PFSK-1 (cell line): ENCODE data around the gene GHDC.

Experiments
- FOXP2 ChIP-seq: optimal IDR thresholded peaks from 2 replicates; pipeline ENCODE3; 2011; ENCODE audit warnings: borderline replicate concordance, control low read depth, inconsistent platforms; ENCODE audit not compliant: insufficient read depth; ENCODE audit errors: extremely low read length, extremely low read depth
- POLR2AphosphoS5 ChIP-seq: IDR thresholded peaks from 2 replicates; pipeline ENCODE4 v1.6.1; 2012; ENCODE audit warnings: low read depth, mild to moderate bottlenecking, control low read depth, low read length, moderate library complexity
- REST ChIP-seq, 2 experiments: IDR thresholded peaks; 2 replicates each; pipeline versions ENCODE4 v1.6.1 to v1.8.0; 2011 to 2012; ENCODE audit warnings: low read depth in 2 of 2, low read length in 2 of 2, control low read depth in 1 of 2, inconsistent platforms in 1 of 2, mild to moderate bottlenecking in 1 of 2, moderate library complexity in 1 of 2; ENCODE audit not compliant: insufficient read depth in 1 of 2
- SIN3A ChIP-seq: IDR thresholded peaks from 2 replicates; pipeline ENCODE4 v1.6.1; 2012; ENCODE audit warnings: mild to moderate bottlenecking, low read length, moderate library complexity, borderline replicate concordance; ENCODE audit not compliant: insufficient read depth
- TAF1 ChIP-seq: IDR thresholded peaks from 2 replicates; pipeline ENCODE4 v1.6.1; 2012; ENCODE audit warnings: low read length, control low read depth, borderline replicate concordance; ENCODE audit not compliant: insufficient read depth

The GHDC gene

GRCh38 chr17:42165751-42166150 is 28.5 kb downstream of the GHDC start:
- no peak for TF ChIP-seq REST (IDR thresholded peaks at IDR 0.05; ENCODE audit: insufficient read depth in 1 of 2, low read depth in 2 of 2, low read length in 2 of 2)
- no peak for TF ChIP-seq FOXP2
- no peak for TF ChIP-seq TAF1
- no peak for TF ChIP-seq SIN3A
- no peak for TF ChIP-seq POLR2AphosphoS5

GRCh38 chr17:42163696-42164407 is 30.4 kb downstream of the GHDC start:
- TF ChIP-seq POLR2AphosphoS5, result no peak
- TF ChIP-seq REST (IDR thresholded peaks at IDR 0.05; ENCODE audit: insufficient read depth in 1 of 2, low read depth in 2 of 2, low read length in 2 of 2), result no peak
- no peak for TF ChIP-seq SIN3A
- TF ChIP-seq FOXP2, result no peak
- no peak for TF ChIP-seq TAF1

- TF ChIP-seq FOXP2 (no peak), SIN3A (no peak), TAF1 (no peak), POLR2AphosphoS5 (no peak), REST (IDR thresholded peaks at IDR 0.05; ENCODE audit: insufficient read depth in 1 of 2, low read depth in 2 of 2, low read length in 2 of 2) (no peak)
Measured at GRCh38 chr17:42163113-42163512, 31.2 kb downstream of the GHDC start.

GRCh38 chr17:42160531-42160910 is 33.8 kb downstream of the GHDC start:
- TF ChIP-seq TAF1 (no peak), SIN3A (no peak), FOXP2 (no peak), REST (IDR thresholded peaks at IDR 0.05; ENCODE audit: insufficient read depth in 1 of 2, low read depth in 2 of 2, low read length in 2 of 2) (no peak), POLR2AphosphoS5 (no peak)
